Stimulated activated CD4-positive, alpha-beta T cell treated with anti-CD3 and anti-CD28 coated beads, TNF-alpha, amount 100 ng/mL, for 48 hours (primary cell): Measurements from ENCODE around the gene PHACTR3.

ENCODE experiments used
- DNase-seq, 3 donors: peaks; one replicate each; pipeline ENCODE4 v3.0.0-alpha.2; 2020; ENCODE audit warnings: low read depth in 3 of 3

PHACTR3 gene

DNA sequence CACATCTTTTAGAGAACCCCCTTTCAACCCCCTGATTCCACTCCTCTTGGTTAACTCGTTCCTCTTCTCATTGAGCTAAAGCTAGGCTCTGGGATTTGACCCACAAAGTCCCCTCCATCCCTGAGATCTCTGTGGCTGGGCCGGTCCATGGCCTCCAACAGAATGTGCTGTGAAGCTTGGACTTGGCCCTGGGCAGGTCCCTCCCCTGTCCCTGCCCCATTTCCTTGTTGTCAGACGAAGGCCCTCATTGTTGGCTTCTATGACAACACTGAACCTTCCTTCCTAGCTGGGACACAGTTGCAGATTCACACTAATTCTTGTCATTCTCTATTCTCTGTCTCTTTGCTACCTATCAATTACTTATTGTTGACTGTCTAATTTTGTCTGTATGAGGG is 173.0 kb downstream of the PHACTR3 start:
- no peak for DNase-seq

DNA sequence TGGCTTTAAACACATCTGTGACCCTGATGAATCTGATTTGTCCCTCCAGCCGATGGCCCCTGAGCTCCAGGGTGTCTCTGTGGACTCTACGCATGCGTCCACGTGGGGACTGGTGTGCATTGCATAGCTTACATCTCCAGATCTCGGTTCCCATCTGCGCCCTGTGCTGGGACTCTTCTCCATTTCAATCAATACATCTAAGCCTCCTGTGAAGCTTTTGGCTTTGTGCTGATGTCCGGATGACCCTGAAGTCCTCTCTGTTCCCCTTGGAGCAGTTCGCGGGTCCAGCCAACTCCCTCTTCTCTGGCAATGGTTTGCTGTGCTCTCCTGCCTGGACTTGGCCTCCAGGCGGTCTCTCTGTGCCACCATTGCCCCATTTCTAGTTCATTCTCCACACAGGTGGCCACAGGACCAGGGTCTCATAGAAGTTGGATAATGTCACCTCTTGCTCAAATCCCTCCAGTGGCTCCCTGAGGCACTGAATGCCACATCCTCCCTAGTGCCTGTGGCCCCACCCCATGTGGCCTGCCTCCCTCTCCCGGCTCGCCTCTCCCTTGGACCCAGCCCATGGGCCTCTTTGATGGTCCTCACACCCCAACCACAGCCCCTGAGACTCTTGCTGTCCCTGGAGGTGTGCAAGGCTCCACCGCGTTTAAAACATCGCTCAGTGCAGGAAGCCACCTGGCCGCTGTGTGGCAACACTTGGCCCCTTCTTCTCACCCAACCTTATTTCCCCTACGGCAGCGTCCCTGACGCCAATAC is 173.7 kb downstream of the PHACTR3 start:
- DNase-seq = no peak

DNA sequence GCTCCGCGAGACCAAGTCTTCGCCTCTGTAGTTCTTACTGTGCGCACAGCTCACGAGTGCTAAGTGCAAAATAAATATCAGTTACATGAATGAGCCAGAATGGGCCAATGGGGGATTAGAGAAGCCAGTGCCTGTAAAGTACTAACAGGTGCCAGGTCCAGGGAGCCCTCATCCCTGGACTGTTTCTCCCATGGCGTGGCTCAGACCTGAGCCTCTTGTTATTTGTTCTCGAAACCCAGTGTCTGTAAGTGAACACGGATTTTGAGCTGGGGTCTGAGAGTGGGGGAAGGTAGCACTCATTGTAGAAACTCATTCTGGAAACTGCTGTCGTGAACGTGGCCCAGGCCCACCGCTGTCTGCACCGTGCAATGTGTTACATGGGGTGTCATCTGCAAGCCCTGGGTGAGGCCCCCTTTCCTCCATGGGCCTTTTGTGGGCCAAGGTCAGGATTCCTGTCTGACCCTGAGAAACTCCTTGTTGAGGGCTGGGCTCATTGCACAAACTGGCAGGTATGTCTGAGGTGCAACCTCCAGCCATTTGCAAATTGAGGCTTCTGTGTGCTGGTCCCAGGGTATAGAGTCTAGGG is 174.4 kb downstream of the PHACTR3 start:
- DNase-seq = no peak

DNA sequence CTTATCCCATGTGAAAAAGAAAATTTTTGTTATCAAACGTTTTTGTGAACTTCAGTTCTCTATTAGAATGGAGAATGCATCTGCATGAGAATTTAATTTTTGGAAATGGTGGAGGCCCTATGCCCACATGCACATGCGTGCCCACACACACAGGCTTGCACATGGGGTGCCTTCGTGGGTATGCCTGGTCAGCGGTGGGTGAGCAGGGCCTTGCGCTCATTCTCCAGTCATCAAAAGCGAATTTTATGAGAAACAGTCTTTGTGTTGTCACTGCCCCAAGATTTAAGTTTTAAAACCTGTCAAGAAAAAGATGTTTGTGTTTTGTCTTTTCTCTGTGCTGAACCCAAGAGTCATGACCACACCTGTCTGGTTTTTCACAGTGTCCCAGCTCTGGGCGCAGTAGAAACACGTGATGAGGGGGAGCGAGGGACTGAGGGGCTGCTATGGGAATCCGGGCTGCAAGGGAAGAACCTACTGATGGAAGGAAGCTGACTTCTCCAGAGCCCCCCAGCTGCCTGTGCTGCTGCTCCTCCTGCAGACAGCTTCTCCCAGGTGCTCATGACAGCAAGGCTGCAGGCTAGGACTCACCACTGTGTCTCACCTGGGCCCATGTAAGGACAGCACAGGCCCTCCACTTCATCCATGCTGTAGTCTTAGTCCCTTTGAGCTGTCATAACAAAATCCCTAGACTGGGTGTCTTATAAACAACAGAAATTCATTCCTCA is 175.5 kb downstream of the PHACTR3 start:
- no peak for DNase-seq

DNA sequence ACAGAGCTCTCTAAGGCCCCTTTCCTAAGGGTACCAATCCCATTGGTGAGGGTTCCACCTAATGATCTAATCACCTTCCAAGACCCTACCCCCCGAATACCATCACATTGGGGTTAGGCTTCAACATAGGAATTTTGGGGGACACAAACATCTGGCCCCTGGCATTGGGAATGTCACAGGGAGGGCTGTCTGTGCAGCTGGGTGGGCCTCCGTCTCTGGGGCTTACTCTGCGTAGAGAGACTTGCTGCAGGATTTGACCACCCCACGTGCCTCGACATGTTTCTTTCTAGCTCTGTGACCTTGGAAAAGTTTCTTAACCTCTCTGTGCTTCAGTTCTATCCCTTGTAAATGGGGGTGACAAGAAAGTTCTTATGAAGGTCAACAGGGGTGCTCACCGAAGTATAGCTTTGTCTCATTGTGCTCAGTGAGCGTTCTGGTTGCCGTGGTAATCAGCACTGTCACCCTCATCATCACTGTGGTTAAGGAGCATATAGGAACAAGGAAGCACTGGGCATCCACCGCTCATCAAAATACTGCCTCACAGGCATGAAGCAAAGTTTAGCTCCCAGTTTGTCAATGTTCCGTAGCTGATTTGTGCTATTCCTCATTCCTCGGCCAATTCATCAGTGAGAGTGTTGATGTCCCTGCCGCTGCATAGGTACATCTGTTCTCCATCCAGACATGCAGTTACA is 176.3 kb downstream of the PHACTR3 start:
- no peak for DNase-seq

- DNase-seq = no peak
Measured at GRCh38 chr20:59781226-59781625, 176.9 kb downstream of the PHACTR3 start.

DNA sequence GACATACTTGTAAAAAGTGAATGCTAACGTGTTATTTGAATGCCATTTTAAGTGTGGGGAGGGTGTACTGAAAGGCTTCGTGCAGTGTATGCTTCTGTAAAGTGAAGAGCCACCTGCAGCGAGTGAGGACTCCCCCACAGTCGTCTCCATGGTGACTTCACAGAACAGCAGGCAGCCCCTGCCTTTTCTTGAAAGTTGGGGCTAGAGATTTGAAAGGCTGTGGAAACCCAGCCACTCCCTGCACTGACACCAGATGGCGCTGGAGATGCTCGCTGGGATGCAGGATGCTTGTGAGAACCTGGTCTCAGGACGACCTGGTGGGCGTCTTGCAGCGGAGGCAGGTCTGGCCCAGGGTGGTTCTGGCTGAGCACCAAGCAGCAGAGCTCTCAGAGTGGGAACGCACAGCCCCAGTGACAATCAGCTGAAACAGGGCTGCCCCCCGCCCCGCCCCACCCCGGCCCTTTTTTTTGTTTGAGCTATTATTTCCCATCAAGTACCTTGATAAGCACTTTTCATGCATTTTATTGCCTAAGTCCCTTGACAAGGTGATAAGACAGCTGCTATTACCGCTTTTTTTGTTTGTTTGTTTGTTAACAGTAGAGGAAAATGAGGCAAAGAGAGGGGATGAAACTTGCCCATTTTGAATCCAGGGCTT is 178.8 kb downstream of the PHACTR3 start:
- DNase-seq = peak in 2 of 3 donors; percentile 17 to 26

DNA sequence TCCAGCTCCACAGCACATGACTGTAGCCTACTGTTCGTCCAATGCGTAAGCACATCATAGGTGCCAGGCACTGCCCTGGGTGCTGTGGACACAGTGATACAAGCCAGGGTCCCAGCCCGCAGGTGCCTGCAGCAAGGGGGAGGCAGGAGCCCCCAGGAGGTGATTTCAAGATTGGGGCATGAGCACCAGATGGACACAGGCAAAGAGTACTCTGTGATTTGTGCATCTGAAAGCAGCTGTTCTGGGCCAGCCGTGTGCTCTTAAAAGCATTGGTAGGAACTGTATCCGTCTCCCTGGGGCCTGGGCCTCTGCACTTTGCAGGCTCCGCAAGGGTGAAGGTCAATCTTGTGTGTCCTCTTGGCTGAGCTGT is 179.3 kb downstream of the PHACTR3 start:
- no peak for DNase-seq

- DNase-seq = no peak
Measured at GRCh38 chr20:59784365-59784764, 180.0 kb downstream of the PHACTR3 start.

DNA sequence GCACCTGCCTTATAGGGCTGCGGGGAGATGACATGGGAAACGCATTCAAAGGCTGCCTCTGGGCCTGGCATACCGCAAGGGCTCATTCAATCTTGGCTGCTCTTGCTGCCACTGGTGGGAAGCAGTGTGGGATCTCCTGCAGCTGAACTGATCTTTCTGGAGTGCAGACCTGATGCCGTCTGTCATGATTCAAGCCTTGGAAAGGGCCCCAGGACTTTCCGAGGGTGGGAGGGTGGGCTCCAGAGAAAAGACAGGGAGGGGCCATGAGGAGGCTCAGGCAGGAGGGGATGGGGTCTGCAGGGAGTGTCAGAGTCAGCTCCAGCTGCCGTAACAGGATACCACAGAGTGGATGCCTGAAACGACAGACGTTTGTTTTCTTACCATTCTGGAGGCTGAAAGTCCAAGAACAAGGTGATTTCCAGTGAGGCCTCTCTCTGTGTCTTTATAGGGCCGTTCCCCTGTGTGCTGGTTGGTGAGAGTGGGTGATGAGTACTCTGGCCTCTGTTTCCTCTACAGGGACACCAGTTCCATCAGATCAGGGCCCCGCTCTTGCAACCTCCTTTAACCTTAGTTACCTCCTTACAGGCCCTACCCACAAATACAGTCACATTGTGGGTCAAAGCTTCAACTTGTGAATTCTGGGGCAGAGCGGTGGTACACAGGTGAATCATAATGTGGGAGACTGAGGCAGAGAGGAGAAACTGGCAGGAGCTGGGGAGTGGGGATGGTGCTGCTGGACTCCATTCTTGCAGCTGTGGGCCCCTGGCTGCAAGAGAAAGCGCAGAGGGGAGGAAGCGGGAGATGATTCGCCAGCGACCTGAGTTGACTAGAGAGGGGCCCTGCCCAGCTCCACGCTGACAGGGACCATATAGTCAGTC is 180.7 kb downstream of the PHACTR3 start:
- no peak for DNase-seq

GRCh38 chr20:59785669-59785959 is 181.3 kb downstream of the PHACTR3 start:
- no peak for DNase-seq

GRCh38 chr20:59785986-59786795 is 181.9 kb downstream of the PHACTR3 start:
- DNase-seq = no peak

- DNase-seq = no peak
Measured at GRCh38 chr20:59786801-59787537, 182.6 kb downstream of the PHACTR3 start.

- DNase-seq = no peak
Measured at GRCh38 chr20:59787538-59787890, 183.2 kb downstream of the PHACTR3 start.

DNA sequence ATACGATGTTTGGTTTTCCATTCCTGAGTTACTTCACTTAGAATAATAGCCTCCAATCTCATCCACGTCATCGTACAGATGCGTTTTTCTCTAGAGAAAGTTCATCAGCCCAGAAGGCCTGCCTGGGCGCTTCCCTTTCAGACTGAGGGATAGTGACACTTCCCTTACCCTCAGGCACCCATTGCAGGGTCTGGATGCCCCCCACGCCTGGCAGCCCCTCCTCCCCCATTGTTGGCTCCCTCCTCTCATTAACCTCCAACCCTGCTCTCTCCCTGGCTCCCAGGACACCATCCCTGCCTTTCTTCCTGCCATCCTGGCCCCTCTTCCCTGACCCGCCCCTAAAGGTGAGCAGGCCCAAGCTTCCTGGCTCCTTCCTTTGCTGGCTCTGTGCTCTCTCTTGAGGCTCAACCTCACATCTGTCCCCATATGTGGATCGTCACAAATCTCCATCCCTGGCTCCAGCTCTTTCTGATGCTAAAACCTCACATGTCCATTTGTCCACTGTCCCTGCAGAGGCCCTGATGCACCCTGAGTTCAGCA is 183.9 kb downstream of the PHACTR3 start:
- DNase-seq = no peak

GRCh38 chr20:59788811-59789397 is 184.6 kb downstream of the PHACTR3 start:
- DNase-seq = no peak

- DNase-seq = no peak
Measured at GRCh38 chr20:59789686-59790085, 185.3 kb downstream of the PHACTR3 start.

DNA sequence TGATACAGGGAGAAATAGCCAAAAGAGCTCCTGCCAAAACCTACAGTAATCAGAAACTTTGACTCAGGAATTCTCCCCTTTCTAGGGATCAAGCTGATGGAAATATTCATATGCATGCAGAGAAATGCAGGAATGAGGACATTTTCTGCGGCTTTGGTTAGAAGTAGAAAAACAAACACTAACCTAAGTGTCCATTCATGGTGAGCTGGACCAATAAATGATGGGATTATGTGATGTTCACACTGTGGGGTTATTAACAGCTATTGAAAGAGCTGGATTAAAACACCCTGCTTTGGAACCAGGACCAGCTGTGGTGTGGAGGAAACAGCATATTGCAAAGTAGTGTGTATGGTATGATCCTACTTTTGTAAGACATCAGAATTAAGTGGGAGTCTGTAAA is 186.0 kb downstream of the PHACTR3 start:
- DNase-seq = no peak

DNA sequence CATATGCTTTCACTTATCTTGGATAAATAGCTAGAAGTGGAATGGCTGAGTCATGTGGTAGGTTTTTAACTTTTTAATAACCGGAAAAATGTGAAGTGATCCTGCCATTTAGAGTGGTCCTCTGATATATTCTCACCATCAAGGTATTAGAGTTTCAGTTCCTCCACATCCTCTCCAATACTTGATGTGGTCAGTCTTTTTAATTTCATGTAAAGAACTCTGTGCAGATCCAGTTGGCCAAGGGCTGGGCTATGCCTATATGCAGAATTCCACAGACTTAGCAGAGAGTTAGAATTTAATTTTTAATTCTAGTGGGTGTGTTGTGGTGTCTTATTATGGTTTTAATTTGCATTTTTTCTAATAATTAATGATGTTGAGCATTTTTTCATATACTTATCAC is 188.0 kb downstream of the PHACTR3 start:
- DNase-seq = no peak
